Ureter (tissue), 1 donor: ENCODE measurements around the gene SNAPC2. TPM values are rescaled to one million over a fixed set of nuclear protein-coding genes. Genes with fewer than 3 reads are reported as not detected.
"Not testable (repeated sequence)": the region's sequence is repeated elsewhere in the genome, so short reads cannot be mapped to it uniquely, and the experiment has no call there.

ENCODE experiments used
- DNase-seq: peaks from one replicate; pipeline ENCODE4 v3.0.0-alpha.2; 2020; ENCODE audit warnings: low spot score
- total RNA-seq: library from RNA; stranded (reverse); gene quantifications from one replicate; pipeline ENCODE4 v1.2.4, GENCODE V29; 2023
- donor health status: DM: yes; HTN: yes; CAD: no.

SNAPC2 gene
- total RNA-seq, 1 donor from 2014 or later: 21.0 TPM

DNA sequence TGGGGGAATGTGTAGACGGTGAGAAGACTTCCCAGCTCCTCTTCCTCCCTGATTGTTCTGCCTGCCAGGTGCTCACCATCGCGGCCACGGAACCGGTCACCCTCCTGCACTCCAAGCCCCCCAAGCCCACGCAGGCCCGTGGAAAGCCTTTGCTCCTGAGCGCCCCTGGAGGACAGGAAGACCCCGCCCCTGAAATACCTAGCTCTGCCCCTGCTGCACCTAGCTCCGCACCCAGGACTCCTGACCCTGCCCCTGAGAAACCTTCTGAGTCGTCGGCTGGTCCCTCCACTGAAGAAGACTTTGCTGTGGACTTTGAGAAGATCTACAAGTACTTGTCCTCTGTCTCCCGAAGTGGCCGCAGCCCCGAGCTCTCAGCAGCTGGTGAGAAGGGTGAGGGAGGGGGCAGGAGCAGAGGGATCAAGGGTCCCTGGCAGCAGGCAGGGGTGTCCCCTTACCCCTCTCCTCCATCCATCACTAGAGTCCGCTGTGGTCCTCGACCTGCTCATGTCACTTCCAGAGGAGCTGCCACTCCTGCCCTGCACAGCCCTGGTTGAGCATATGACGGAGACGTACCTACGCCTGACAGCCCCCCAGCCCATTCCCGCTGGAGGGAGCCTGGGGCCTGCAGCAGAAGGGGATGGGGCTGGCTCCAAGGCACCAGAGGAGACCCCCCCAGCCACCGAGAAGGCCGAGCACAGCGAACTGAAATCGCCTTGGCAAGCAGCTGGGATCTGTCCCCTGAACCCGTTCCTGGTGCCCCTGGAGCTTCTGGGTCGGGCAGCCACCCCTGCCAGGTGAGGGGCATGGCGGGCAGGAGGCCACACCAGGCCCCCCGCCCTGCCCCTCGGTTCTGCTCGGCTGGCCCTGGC lies 2.1 kb downstream of the SNAPC2 start:
- peak; percentile 56 for DNase-seq

DNA sequence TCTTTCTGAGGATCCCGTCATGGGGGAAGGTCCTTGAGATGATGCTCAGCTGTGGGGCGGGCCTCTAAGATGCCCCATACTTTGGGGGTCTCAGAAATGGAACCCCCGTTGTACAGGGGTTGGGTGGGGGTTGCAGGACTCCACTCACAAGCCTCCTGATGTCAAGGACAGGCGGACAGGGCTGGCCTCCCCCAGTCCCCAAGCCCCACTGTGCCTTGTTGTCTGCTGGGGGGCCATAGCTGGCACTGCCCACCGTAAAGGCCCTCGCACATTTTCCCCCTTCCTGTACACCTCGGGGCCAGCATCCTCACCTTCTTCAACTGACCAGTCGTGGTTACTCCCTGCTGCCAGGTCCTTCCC lies 2.7 kb downstream of the SNAPC2 start:
- DNase-seq: no peak

GRCh38 chr19:7923295-7924191 lies 3.4 kb downstream of the SNAPC2 start:
- DNase-seq: no peak

GRCh38 chr19:7924241-7924640 lies 4.1 kb downstream of the SNAPC2 start:
- no peak for DNase-seq

GRCh38 chr19:7924651-7925170 lies 4.6 kb downstream of the SNAPC2 start:
- DNase-seq: no peak

GRCh38 chr19:7925171-7925851 lies 5.2 kb downstream of the SNAPC2 start:
- DNase-seq: peak; percentile 62

GRCh38 chr19:7926021-7926726 lies 6.0 kb downstream of the SNAPC2 start, which contains the start of gene CTXN1:
Gene CTXN1, minus strand, starts transcription at chr19:7926135. Its CDS starts 597 bp downstream, at chr19:7925538.
- DNase-seq: no peak

GRCh38 chr19:7926727-7927604 lies 6.8 kb downstream of the SNAPC2 start:
- DNase-seq: peak; percentile 46

DNA sequence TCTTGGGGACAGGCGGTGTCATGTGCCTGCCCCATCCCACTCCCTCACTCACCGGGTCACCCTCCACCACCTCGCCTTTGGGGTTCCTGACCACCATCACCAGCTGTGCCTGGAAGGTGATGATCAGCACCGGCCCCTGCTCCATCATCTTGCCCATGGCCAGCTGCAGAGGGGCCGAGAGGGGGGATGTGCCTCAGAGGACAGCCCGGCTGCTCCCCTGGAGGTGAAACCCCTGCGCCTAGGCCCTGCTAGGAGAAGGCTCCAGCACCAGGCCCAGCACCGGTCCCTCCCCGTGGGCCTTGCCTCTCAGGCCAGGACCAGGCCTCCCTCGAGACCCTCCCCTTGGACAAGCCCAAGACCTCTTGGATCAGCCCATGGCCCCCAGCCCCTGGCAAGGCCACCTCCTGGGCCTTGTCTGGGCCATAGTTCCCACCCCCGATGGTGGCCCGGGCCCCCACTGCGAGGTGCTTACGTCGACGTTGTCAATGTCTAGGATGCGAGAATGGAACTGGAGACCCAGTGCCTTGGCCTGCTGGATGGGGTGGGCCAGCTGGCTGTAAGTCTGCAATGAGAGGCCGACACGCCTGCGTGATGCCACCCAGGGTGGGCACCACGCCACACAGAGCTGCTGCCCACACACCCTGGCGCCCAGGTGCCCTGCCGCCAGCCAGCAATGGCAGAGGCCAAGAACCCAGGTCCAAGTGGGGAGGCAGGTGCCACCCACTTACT lies 7.6 kb downstream of the SNAPC2 start:
- DNase-seq: peak; percentile 46

DNA sequence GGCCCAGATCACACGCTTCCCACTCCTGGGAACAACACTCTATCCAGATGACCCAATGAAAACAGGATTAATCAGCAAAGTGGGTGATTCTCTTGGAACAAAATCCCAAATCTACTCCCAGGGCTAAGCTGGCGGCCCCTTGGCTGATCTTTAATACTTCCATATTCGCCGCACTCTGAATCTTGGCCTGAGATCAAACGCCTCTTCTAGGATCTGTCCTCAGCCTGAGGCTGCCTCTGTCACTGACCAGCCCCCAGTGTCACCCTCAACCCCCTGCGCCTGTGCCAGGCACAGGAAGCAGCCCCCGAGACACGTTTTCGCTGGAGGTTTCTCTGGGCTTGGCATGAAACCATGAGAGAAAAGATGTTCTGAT lies 8.2 kb downstream of the SNAPC2 start:
- DNase-seq: peak; percentile 52

GRCh38 chr19:7928741-7929701 lies 8.9 kb downstream of the SNAPC2 start:
- peak; percentile 58 for DNase-seq

DNA sequence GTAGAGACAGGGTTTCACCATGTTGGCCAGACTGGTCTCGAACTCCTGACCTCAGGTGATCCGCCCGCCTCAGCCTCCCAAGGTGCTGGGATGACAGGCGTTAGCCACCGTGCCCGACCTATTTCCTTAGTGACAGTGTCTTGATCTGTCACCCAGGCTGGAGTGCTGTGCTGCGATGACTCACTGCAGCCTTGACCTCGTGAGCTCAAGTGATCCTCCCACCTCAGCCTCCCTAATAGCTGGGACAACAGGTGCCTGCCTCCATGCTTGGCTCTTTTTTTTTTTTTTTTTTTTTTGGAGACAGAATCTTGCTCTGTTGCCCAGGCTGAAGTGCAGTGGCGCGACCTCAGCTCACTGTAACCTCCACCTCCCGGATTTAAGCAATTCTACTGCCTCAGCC lies 9.9 kb downstream of the SNAPC2 start:
- not testable (repeated sequence) for DNase-seq

DNA sequence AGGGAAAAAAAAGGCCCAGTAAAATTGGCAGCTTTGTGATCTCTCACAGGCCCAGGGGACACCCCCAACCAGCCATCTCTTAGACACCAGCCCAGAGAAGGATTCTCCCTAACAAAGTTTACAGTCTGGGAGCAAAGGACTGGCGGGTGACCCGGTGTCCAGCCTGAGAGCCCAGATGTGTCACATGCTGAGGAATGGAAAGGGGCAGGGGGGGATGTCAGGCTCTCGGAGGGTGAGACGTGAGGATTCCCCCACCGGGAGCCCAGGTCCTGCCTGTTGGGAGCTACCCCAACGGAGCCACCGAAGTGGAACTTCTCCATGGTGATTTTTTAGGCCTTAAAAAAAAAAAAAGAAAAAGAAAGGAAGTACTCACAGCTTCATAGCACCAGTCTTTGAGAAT lies 10.6 kb downstream of the SNAPC2 start:
- no peak for DNase-seq

DNA sequence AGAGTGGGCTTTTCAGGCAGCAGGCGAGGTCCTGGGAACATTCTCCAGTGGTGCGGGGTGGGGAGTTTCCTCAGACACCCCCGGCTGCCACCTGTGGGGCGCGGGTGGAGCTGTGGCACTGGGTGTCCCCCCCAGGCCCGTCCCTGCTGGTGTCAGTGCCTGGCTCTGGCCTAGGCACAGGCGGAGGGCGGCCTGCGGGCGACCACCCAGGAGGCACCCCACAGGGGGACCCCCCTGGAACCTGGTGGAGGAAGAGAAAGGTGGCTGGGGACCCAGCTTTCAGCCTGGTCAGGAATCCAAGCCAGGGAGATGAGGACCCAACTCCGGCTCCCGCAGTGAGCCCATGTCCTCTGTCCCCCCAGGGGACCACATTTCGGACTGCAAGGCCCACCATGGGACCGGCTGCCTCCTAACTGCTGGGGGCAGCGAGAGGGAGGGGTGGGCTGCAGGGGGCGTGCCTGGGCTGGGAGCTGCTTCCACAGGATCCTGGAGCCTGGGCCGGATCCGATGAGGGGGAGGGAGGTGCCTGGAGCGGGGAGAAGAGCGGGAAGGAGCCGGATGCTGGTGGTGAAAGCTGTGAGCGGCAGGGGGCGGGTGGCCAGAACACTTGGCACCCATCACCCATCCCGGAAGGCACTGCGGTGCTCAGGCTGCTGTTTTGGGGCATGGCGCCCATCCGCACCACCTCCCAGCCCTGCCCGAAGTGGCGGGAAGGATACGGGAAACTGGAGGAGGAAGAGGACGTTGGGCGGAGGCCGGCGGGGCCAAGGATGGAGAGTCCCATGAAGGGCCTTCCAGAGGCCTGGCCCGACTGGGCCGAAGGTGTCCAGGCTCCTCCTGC lies 11.3 kb downstream of the SNAPC2 start:
- DNase-seq: no peak

GRCh38 chr19:7932276-7932929 lies 12.3 kb downstream of the SNAPC2 start:
- DNase-seq: no peak

DNA sequence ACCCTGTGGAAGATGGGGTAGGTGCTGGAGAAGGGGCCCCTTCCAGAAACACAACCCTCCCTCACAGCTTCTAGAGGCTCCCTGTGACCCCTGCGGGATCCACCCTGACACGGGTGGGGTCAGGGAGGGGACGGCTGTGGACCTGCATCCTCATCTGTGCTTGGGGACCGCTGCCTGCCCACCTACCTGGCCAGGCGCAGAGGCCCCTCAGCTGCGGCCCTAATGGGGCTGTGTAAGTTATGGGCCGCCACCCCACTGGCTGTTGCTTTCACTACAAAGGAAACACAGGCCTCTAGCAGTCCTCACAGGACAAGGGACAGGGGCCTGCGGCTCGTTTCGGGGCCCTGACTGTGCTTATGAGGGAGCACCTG lies 12.8 kb downstream of the SNAPC2 start:
- DNase-seq: no peak

DNA sequence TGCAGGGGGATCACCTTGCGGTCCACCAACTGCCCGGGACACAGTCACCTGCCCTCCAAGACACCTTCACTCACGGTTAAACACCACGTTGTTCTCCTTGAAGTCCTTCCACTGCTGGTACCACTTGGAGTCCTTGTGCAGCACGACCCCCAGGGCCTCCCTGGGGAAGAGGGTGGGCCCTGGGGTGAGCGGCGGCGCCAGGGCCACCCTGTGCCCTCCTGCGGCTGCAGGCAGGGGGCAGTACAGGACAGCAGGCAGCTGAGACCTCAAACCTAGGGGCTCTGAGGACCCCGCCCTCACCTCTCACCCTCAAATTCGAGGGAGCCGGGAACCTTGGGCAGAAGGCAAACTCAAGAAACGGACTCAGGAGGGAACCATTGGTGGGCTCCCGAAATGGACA lies 13.3 kb downstream of the SNAPC2 start:
- no peak for DNase-seq
